HL-60 (cell line): Measurements from ENCODE around the gene MLLT3.

Experiments
- DNase-seq, 2 experiments: peaks; one replicate each; pipeline ENCODE4 v3.0.0-alpha.2; 2010 to 2020; ENCODE audit warnings: low read depth in 1 of 2, low spot score in 1 of 2
- H3K27ac ChIP-seq: fragments of 250-450 bp; sonication (Bioruptor Pico); replicated peaks from 2 replicates; pipeline ENCODE4 v1.5.1; 2020; ENCODE audit warnings: mild to moderate bottlenecking, moderate library complexity
- H3K27me3 ChIP-seq: fragments of 250-450 bp; sonication (Bioruptor Pico); 2 replicates; pipeline ENCODE4 v1.5.1; 2021; ENCODE audit warnings: mild to moderate bottlenecking, moderate library complexity; ENCODE audit not compliant: insufficient read depth, poor library complexity, severe bottlenecking
- H3K4me3 ChIP-seq: replicated peaks from 2 replicates; pipeline ENCODE4 v1.5.1; 2011; ENCODE audit warnings: mild to moderate bottlenecking, control low read depth, low read length; ENCODE audit not compliant: insufficient read depth
- GABPA ChIP-seq: IDR thresholded peaks from 2 replicates; pipeline ENCODE4 v1.6.1; 2012; ENCODE audit warnings: low read depth
- POLR2AphosphoS5 ChIP-seq: IDR thresholded peaks from 2 replicates; pipeline ENCODE4 v1.6.1; 2012; ENCODE audit warnings: low read depth
- SPI1 ChIP-seq: IDR thresholded peaks from 2 replicates; pipeline ENCODE4 v1.6.1; 2012; ENCODE audit warnings: low read depth, mild to moderate bottlenecking, borderline replicate concordance
- TF ChIP-seq, protein P1 (sequence below): IDR thresholded peaks from 2 replicates; pipeline ENCODE4 v1.6.1; 2012; ENCODE audit warnings: low read depth; ENCODE audit not compliant: insufficient replicate concordance
- TF ChIP-seq, protein P2 (sequence below): IDR thresholded peaks from one replicate; pipeline ENCODE4 v1.5.1; 2011; ENCODE audit warnings: low read length, control low read depth, inconsistent platforms; ENCODE audit not compliant: insufficient read depth

The MLLT3 gene

DNA sequence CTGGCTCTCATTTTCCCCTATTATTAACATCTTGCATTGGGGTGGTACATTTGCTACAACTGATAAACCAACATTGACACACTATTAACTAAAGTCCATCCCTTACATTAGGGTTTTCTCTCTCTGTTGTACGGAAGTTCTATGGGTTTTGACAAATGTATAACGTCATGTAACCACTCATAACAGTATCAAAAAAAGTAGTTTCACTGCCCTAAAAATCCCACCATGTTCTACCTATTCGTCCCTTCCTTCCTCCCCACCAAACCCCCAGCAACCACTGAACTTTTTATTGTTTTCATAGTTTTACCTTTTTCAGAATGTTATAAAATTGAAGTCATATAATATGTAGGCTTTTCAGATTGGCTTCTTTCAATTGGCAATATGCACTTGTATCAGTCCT, 40.1 kb downstream of the MLLT3 start:
- Histone ChIP-seq H3K27me3 (no peaks in the 10 kb centered on the region), H3K4me3 (no peak overlapping the region), H3K27ac (no peak overlapping the region)
- TF ChIP-seq POLR2AphosphoS5 (no peak), SPI1 (no peak), GABPA (no peak)
- TF ChIP-seq, protein P1, sequence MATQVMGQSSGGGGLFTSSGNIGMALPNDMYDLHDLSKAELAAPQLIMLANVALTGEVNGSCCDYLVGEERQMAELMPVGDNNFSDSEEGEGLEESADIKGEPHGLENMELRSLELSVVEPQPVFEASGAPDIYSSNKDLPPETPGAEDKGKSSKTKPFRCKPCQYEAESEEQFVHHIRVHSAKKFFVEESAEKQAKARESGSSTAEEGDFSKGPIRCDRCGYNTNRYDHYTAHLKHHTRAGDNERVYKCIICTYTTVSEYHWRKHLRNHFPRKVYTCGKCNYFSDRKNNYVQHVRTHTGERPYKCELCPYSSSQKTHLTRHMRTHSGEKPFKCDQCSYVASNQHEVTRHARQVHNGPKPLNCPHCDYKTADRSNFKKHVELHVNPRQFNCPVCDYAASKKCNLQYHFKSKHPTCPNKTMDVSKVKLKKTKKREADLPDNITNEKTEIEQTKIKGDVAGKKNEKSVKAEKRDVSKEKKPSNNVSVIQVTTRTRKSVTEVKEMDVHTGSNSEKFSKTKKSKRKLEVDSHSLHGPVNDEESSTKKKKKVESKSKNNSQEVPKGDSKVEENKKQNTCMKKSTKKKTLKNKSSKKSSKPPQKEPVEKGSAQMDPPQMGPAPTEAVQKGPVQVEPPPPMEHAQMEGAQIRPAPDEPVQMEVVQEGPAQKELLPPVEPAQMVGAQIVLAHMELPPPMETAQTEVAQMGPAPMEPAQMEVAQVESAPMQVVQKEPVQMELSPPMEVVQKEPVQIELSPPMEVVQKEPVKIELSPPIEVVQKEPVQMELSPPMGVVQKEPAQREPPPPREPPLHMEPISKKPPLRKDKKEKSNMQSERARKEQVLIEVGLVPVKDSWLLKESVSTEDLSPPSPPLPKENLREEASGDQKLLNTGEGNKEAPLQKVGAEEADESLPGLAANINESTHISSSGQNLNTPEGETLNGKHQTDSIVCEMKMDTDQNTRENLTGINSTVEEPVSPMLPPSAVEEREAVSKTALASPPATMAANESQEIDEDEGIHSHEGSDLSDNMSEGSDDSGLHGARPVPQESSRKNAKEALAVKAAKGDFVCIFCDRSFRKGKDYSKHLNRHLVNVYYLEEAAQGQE: no peak
- TF ChIP-seq, protein P2, sequence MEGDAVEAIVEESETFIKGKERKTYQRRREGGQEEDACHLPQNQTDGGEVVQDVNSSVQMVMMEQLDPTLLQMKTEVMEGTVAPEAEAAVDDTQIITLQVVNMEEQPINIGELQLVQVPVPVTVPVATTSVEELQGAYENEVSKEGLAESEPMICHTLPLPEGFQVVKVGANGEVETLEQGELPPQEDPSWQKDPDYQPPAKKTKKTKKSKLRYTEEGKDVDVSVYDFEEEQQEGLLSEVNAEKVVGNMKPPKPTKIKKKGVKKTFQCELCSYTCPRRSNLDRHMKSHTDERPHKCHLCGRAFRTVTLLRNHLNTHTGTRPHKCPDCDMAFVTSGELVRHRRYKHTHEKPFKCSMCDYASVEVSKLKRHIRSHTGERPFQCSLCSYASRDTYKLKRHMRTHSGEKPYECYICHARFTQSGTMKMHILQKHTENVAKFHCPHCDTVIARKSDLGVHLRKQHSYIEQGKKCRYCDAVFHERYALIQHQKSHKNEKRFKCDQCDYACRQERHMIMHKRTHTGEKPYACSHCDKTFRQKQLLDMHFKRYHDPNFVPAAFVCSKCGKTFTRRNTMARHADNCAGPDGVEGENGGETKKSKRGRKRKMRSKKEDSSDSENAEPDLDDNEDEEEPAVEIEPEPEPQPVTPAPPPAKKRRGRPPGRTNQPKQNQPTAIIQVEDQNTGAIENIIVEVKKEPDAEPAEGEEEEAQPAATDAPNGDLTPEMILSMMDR: no peak
- DNase-seq: no peak

DNA sequence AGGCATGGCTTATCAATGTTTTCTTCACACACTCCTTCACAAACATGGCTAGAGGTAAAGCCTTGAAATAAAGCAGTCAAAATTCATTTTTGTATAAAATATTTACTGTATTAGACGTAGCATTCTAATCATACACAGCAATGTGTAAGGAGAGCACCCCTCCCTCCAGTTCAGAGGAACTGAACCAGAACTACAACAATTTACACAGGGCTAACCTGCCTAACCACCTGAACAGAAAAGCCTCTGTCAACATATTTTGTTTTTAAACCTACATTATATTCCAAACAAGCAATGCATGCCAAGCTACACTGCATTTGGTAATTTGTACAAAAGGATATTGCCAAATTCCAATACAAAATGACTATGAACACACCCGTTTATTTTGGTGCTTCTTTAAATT, 41.6 kb downstream of the MLLT3 start:
- no peak for DNase-seq
- Histone ChIP-seq H3K4me3 (no peak overlapping the region), H3K27me3 (no peaks in the 10 kb centered on the region), H3K27ac (no peak overlapping the region)
- TF ChIP-seq GABPA (no peak), POLR2AphosphoS5 (no peak), SPI1 (no peak)
- TF ChIP-seq, protein P2: no peak
- TF ChIP-seq, protein P1: no peak

DNA sequence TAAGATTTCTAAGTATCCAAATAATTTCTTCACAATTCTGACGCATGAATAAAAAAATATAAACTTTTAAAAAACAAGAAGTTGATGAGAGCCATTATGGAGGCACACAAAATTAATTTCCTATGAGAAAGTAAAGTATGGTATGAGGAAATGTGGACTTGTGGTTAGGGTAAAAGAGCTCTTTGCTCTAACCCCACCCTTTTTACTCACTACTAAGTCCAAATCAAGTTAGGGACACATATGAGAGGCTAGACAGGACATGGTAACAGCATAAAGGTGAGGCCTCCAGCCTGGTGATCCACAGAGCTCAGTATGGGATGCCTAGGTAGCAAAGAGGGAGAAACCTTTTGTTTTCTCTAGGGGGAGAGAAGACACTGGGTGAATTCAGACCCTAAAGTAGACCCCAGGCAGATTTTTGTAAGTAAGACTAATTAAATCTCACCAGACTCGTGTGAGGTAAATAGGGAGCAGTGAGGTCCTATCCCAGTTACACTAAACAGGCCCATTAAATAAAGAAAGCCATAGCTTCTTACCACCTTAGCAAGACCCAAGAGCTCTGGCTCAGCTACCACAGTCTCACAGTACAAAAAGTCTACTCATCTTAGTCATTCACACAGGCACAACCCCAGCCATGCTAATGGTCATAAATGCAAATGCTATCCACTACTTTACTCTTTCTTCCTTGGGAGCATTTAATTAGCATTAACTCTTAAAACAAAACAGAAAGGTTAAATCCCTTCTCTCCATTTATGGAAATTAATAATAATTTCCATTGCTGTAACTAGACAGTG, 42.6 kb downstream of the MLLT3 start:
- Histone ChIP-seq H3K27me3 (no peaks in the 10 kb centered on the region), H3K4me3 (no peak overlapping the region), H3K27ac (no peak overlapping the region)
- TF ChIP-seq, protein P1: no peak
- TF ChIP-seq POLR2AphosphoS5 (no peak), GABPA (no peak), SPI1 (no peak)
- TF ChIP-seq, protein P2: no peak
- DNase-seq: no peak
